HEK293 (cell line): Measurements from ENCODE around the gene CLIP1.

Experiments
- CTCF ChIP-seq: fragments of 450-650 bp; formaldehyde crosslinking; IDR thresholded peaks from 2 replicates; pipeline ENCODE4 v1.5.1; 2016; ENCODE audit warnings: missing biosample characterization, missing genetic modification characterization
- ZBTB49 ChIP-seq: fragments of 450-650 bp; formaldehyde crosslinking; IDR thresholded peaks from 2 replicates; pipeline ENCODE4 v1.5.1; 2016; ENCODE audit warnings: missing biosample characterization, missing genetic modification characterization, low read depth
- ZFP69B ChIP-seq: fragments of 450-650 bp; formaldehyde crosslinking; IDR thresholded peaks from 2 replicates; pipeline ENCODE4 v1.5.1; 2016; ENCODE audit warnings: missing biosample characterization, missing genetic modification characterization
- ZNF169 ChIP-seq: fragments of 450-650 bp; formaldehyde crosslinking; IDR thresholded peaks from 2 replicates; pipeline ENCODE4 v1.5.1; 2016; ENCODE audit warnings: missing biosample characterization, missing genetic modification characterization
- ZNF248 ChIP-seq: fragments of 450-650 bp; formaldehyde crosslinking; IDR thresholded peaks from 2 replicates; pipeline ENCODE4 v1.5.1; 2017; ENCODE audit warnings: missing biosample characterization, missing genetic modification characterization

- no peak for TF ChIP-seq ZBTB49 (tag by site-specific recombination)
- no peak for TF ChIP-seq ZFP69B (tag by site-specific recombination)
- no peak for TF ChIP-seq ZNF248 (tag by site-specific recombination)
- TF ChIP-seq ZNF169 (tag by site-specific recombination): no peak
- TF ChIP-seq CTCF (tag by site-specific recombination): no peak
These were observed 171.9 kb downstream of the CLIP1 start for GRCh38 chr12:122250536-122250935.
